Naive thymus-derived CD8-positive, alpha-beta T cell (primary cell): ENCODE measurements around the gene PRR36. TPM values are rescaled to one million over a fixed set of nuclear protein-coding genes. Genes with fewer than 3 reads are reported as not detected.

Experiments used
- ATAC-seq, 2 donors: fragments of 150-1000 bp; cut with Tn5 transposase in 1 of 2; sonication (Bioruptor Pico), chemical (Tn5 transposase) in 1 of 2; 1 replicate in 1 of 2; 2 replicates in 1 of 2; pipeline ENCODE4 v1.10.0; 2021; ENCODE audit warnings: mild to moderate bottlenecking in 2 of 2, moderate library complexity in 2 of 2
- POLR2A ChIA-PET: fragments of 350-600 bp; sonication (Branson Sonifier 250); formaldehyde crosslinking; loops from one replicate; lab custom pipeline; 2021; ENCODE audit warnings: antibody characterized with exemption; lab: Charles Lee
- DNase-seq, 10 donors: peaks; one replicate each; pipeline versions ENCODE4 v3.0.0 to v3.0.0-alpha.2; 2020 to 2022
- H3K27ac Mint-ChIP-seq, 10 donors: one replicate each; pipeline ENCODE4 v1.8.0; 2020 to 2022; ENCODE audit warnings: mild to moderate bottlenecking in 10 of 10, mixed read lengths in 10 of 10, moderate library complexity in 4 of 10, inconsistent platforms in 1 of 10
- H3K27me3 Mint-ChIP-seq, 5 donors: one replicate each; pipeline ENCODE4 v1.8.0; 2021 to 2022; ENCODE audit warnings: mixed read lengths in 5 of 5
- H3K36me3 Mint-ChIP-seq, 3 donors: one replicate each; pipeline ENCODE4 v1.8.0; 2020 to 2022; ENCODE audit warnings: mixed read lengths in 3 of 3, mild to moderate bottlenecking in 2 of 3, inconsistent platforms in 1 of 3
- H3K4me1 Mint-ChIP-seq, 4 donors: one replicate each; pipeline ENCODE4 v1.8.0; 2021 to 2022; ENCODE audit warnings: mixed read lengths in 4 of 4
- H3K4me3 Mint-ChIP-seq, 10 donors: one replicate each; pipeline ENCODE4 v1.8.0; 2020 to 2022; ENCODE audit warnings: mild to moderate bottlenecking in 10 of 10, mixed read lengths in 10 of 10, moderate library complexity in 6 of 10, inconsistent platforms in 1 of 10
- H3K9me3 Mint-ChIP-seq, 9 donors: one replicate each; pipeline ENCODE4 v1.8.0; 2020 to 2022; ENCODE audit warnings: mixed read lengths in 9 of 9, mild to moderate bottlenecking in 3 of 9, inconsistent platforms in 1 of 9, moderate library complexity in 1 of 9
- polyA plus RNA-seq, 3 donors: library from polyadenylated mRNA; unstranded; fragments of 300-500 nt; fragmentation: Illumina TruSeq; gene quantifications; one replicate each; pipeline ENCODE4 v1.2.3, GENCODE V29; 2021
- total RNA-seq, 8 experiments: library from RNA in 2 of 8; stranded (reverse) in 2 of 8; gene quantifications; one replicate each; pipeline ENCODE4 v1.2.3 and lab custom pipeline; 2021 to 2026

PRR36 gene
- total RNA-seq (under 1 TPM; 0.11 to 0.21 TPM), polyA plus RNA-seq (under 1 TPM; 0.03 to 0.18 (median 0.13) TPM), total RNA-seq (lab: John Stamatoyannopoulos, UW) (0 to 0.98 (median 0.17) reads per million in 6 experiments)

DNA sequence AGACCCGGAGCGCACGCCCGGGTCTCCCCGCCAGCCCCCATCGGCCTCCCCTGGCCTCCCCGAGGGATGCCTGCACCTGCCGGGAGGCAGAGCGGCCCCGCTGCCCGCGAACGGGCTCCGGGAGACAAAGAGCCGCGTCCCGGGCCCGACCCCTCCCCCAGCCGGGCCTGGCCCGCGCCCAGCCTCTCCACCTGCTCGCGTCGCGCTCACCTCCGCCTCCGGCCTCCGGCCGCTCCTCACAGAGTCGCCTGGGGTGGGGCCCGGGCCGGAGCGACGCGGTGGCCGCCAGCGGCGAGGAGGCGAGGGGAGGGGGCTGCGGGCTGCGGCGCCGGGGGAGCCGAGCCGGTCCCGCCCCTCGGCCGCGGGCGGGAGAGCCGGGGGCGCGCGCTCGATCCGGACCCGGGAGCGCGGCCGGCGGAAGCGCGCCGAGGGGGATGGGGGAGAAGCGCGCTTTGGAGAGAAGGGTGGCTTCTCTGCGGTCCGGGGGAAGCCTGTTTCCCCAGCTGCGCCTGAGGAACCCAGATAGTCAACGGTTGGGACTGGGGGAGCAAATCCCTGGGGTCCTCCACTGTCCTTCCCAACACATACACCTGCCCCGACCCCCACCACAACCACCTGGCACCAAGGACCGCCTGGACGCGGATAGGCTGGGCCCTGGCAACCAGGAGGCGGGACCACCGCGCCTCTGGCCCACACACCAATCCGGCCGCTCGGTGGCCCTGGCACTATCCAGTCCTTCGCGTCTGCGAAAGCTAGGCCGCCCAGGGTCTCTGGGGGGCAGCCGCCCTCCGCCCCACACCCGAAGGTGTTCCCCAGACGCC is at the start of gene PRR36:
PRR36 (minus strand) TSS at position 315 of the 821 bp plus-strand sequence. CDS start 701 bp downstream, outside the sequence.
- H3K27ac Mint-ChIP-seq = peak within 1 kb of the TSS in 6 of 10 donors; percentile 33 to 79 (median 58)
- peaks cover 0 to 22% (median 12%) of the 10 kb centered on the region in 5 donors for H3K27me3 Mint-ChIP-seq
- peaks cover 0 to 2% (median 1%) of the 10 kb centered on the region in 3 donors for H3K36me3 Mint-ChIP-seq
- DNase-seq (no peak), ATAC-seq (no peak)
- peak within 1 kb of the TSS; percentile 67 to 85 (median 80) for H3K4me3 Mint-ChIP-seq
- no peaks in the 10 kb centered on the region for H3K9me3 Mint-ChIP-seq
- H3K4me1 Mint-ChIP-seq = peaks cover 19 to 44% (median 34%) of the 10 kb centered on the region in 4 donors
- POLR2A ChIA-PET = interaction anchor here (1.6 kb wide), 1 partner anchor 13 kb away, joined by 6 read pairs; no protein-coding TSS in a partner anchor

DNA sequence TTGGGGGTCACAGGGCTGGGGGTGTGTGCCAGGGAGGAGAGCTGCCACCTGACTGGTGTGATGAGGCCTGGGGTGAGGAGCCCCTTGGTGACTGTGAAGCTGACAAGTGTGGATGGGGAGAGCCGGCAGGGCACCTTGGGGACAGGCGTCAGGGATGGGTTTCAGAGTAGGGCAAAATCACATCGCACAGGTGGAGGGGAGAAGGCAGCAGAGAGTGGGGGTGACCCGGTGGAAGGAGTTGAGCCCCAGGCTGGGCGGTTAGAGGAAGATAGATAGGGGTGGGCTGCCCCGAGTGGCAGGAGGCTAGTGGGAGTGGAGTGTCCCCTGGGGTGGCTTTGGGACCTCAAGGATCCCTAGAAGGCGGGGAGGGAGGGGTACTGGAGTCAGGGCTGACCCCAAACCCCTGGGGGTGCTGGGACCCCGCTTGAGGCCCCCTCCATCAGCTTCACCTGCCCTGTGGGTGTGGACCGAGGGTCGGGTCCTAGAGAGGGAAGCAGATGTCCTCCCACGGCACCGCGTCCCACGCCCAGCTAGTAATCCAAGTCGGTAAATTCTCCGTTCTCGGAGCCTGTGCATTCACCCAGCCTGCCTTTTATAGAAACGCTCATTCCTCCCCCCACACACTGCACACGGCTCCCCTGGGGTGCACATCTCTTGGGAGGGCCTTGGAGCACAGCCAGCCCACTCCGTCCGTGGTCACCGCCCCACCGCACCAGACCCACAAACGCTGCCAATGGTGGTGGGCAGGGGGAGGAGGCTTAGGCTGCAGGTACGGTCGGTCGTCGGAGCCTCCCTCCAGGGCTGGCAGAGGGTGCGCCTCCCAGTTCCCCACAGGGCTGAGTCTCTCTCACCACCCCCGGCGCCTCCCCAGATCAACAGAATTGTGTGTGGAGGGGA is 49.4 kb upstream of the PRR36 start:
- POLR2A ChIA-PET = interaction anchor here (0.6 to 7.5 kb wide), 4 partner anchors 20 to 1463 kb away, joined by 3 to 66 read pairs (median 6); partner anchors contain the start of genes MAP2K7 and TIMM44
- no peak for ATAC-seq
- H3K27ac Mint-ChIP-seq = peak overlapping the region in 4 of 10 donors; percentile 13 to 57 (median 24)

GRCh38 chr19:7922836-7923195 is 48.6 kb upstream of the PRR36 start:
- no peak overlapping the region for H3K27ac Mint-ChIP-seq
- H3K36me3 Mint-ChIP-seq = peaks cover 0 to 14% (median 0%) of the 10 kb centered on the region in 3 donors
- peaks cover 0 to 2% (median 0%) of the 10 kb centered on the region in 9 donors for H3K9me3 Mint-ChIP-seq
- DNase-seq (no peak), ATAC-seq (no peak)
- peaks cover 20 to 45% (median 43%) of the 10 kb centered on the region in 4 donors for H3K4me1 Mint-ChIP-seq
- peaks cover 7 to 16% (median 11%) of the 10 kb centered on the region in 5 donors for H3K27me3 Mint-ChIP-seq
- POLR2A ChIA-PET = interaction anchor here (0.6 to 7.5 kb wide), 4 partner anchors 20 to 1462 kb away, joined by 5 to 69 read pairs (median 36); partner anchors contain the start of genes MAP2K7 and TIMM44
- peak overlapping the region in 6 of 10 donors; percentile 14 to 54 (median 38) for H3K4me3 Mint-ChIP-seq

More for the DNA sequence above, 49.4 kb upstream of the PRR36 start:
- no peak for DNase-seq
- peaks cover 17 to 45% (median 39%) of the 10 kb centered on the region in 4 donors for H3K4me1 Mint-ChIP-seq
- peaks cover 0 to 14% (median 0%) of the 10 kb centered on the region in 3 donors for H3K36me3 Mint-ChIP-seq
- H3K4me3 Mint-ChIP-seq = peak overlapping the region in 8 of 10 donors; percentile 14 to 52 (median 28)
- peaks cover 2 to 9% (median 8%) of the 10 kb centered on the region in 5 donors for H3K27me3 Mint-ChIP-seq
- H3K9me3 Mint-ChIP-seq = peaks cover 0 to 2% (median 0%) of the 10 kb centered on the region in 9 donors

DNA sequence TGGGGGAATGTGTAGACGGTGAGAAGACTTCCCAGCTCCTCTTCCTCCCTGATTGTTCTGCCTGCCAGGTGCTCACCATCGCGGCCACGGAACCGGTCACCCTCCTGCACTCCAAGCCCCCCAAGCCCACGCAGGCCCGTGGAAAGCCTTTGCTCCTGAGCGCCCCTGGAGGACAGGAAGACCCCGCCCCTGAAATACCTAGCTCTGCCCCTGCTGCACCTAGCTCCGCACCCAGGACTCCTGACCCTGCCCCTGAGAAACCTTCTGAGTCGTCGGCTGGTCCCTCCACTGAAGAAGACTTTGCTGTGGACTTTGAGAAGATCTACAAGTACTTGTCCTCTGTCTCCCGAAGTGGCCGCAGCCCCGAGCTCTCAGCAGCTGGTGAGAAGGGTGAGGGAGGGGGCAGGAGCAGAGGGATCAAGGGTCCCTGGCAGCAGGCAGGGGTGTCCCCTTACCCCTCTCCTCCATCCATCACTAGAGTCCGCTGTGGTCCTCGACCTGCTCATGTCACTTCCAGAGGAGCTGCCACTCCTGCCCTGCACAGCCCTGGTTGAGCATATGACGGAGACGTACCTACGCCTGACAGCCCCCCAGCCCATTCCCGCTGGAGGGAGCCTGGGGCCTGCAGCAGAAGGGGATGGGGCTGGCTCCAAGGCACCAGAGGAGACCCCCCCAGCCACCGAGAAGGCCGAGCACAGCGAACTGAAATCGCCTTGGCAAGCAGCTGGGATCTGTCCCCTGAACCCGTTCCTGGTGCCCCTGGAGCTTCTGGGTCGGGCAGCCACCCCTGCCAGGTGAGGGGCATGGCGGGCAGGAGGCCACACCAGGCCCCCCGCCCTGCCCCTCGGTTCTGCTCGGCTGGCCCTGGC is 48.0 kb upstream of the PRR36 start:
- Mint-ChIP-seq H3K4me3 (peak overlapping the region in 8 of 10 donors; percentile 32 to 60 (median 50)), H3K4me1 (peaks cover 20 to 48% (median 42%) of the 10 kb centered on the region in 4 donors), H3K27me3 (peaks cover 7 to 20% (median 12%) of the 10 kb centered on the region in 5 donors), H3K27ac (peak overlapping the region in 2 of 10 donors; percentile 61 to 73), H3K36me3 (peaks cover 0 to 14% (median 0%) of the 10 kb centered on the region in 3 donors), H3K9me3 (peaks cover 0 to 2% (median 0%) of the 10 kb centered on the region in 9 donors)
- DNase-seq (no peak), ATAC-seq (no peak)
- POLR2A ChIA-PET = interaction anchor here (2.3 to 7.5 kb wide), 3 partner anchors 19 to 53 kb away, joined by 6 to 69 read pairs (median 66); partner anchors contain the start of genes MAP2K7 and TIMM44

- H3K27me3 Mint-ChIP-seq = peaks cover 7 to 23% (median 15%) of the 10 kb centered on the region in 5 donors
- POLR2A ChIA-PET = interaction anchor here (0.8 to 7.5 kb wide), 10 partner anchors 8 to 527 kb away, joined by 3 to 69 read pairs (median 6); partner anchors contain the start of genes MAP2K7 and TIMM44
- H3K27ac Mint-ChIP-seq = peak overlapping the region in 9 of 10 donors; percentile 41 to 97 (median 93)
- peak overlapping the region; percentile 84 to 95 (median 92) for H3K4me3 Mint-ChIP-seq
- DNase-seq (no peak), ATAC-seq (no peak)
- H3K4me1 Mint-ChIP-seq = peaks cover 21 to 45% (median 43%) of the 10 kb centered on the region in 4 donors
- peaks cover 0 to 14% (median 0%) of the 10 kb centered on the region in 3 donors for H3K36me3 Mint-ChIP-seq
- peaks cover 0 to 2% (median 0%) of the 10 kb centered on the region in 9 donors for H3K9me3 Mint-ChIP-seq
Observed at GRCh38 chr19:7921302-7921966, 47.2 kb upstream of the PRR36 start.

DNA sequence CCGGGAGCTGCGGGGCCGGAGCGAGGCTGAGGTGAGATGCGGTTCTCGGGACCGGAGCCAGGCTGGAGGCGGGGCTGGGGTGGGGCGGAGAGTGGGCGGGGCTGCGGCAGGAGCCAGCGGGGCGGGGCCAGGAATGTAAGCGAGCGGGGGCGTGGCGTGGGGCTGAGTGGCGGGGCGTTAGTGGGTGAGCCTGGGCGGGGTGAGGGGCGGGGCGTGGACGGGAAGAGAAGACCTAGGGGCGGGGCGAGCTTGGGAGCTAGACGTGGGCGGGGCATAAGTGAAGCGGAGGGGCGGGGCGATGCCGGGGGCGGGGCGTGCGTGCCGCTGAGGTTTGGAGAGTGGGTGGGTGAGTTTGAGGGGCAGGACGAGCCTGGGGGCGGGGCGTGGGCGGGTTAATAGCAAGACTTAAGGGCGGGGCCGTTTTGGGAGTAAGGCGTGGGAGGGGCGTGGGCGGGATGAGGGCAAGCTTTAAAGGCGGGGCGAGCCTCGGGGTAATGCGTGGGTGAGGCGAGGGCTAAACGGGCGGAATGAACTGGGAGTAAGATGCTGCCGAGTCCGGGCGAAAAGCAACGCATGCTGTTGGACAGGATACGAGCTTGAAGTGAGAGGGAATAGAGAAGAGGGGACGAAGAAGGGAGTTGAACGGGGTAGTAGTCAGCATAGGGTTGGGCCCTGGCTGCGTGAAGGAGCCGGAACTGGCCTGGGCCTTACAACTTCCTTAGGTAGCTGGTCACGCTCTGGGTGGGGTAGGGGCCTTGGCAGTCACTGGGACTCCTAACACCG is 46.5 kb upstream of the PRR36 start:
- Mint-ChIP-seq H3K4me1 (peaks cover 21 to 46% (median 44%) of the 10 kb centered on the region in 4 donors), H3K27ac (peak overlapping the region; percentile 41 to 97 (median 92)), H3K9me3 (peaks cover 0 to 2% (median 0%) of the 10 kb centered on the region in 9 donors), H3K4me3 (peak overlapping the region; percentile 84 to 95 (median 92)), H3K27me3 (peaks cover 7 to 27% (median 15%) of the 10 kb centered on the region in 5 donors), H3K36me3 (peaks cover 0 to 14% (median 0%) of the 10 kb centered on the region in 3 donors)
- DNase-seq (peak in 9 of 10 donors; percentile 95 to 100 (median 99)), ATAC-seq (peak; percentile 50 to 61)
- POLR2A ChIA-PET = interaction anchor here (0.6 to 7.5 kb wide), 21 partner anchors 9 to 572 kb away, joined by 3 to 69 read pairs (median 4); partner anchors contain the start of genes ARHGEF18, ELAVL1, MAP2K7 and NDUFA7

GRCh38 chr19:7919610-7920518 is 45.7 kb upstream of the PRR36 start, which contains the start of gene SNAPC2:
TSS of gene SNAPC2 (plus strand) at chr19:7920338. CDS start at chr19:7920367, 29 bp downstream.
- H3K27ac Mint-ChIP-seq = peak within 1 kb of the TSS; percentile 41 to 97 (median 92)
- H3K27me3 Mint-ChIP-seq = peaks cover 11 to 33% (median 18%) of the 10 kb centered on the region in 5 donors
- H3K9me3 Mint-ChIP-seq = peaks cover 0 to 2% (median 0%) of the 10 kb centered on the region in 9 donors
- ATAC-seq (peak; percentile 70 to 73), DNase-seq (peak; percentile 92 to 100 (median 97))
- POLR2A ChIA-PET = interaction anchor here (0.7 to 7.5 kb wide), 21 partner anchors 9 to 571 kb away, joined by 3 to 69 read pairs (median 4); partner anchors contain the start of genes ARHGEF18, ELAVL1, MAP2K7 and NDUFA7
- H3K4me1 Mint-ChIP-seq = peaks cover 19 to 50% (median 47%) of the 10 kb centered on the region in 4 donors
- peak within 1 kb of the TSS; percentile 84 to 95 (median 92) for H3K4me3 Mint-ChIP-seq
- H3K36me3 Mint-ChIP-seq = peaks cover 0 to 14% (median 0%) of the 10 kb centered on the region in 3 donors

- DNase-seq = no peak
- Mint-ChIP-seq H3K36me3 (peaks cover 0 to 18% (median 0%) of the 10 kb centered on the region in 3 donors), H3K4me1 (peaks cover 18 to 50% (median 46%) of the 10 kb centered on the region in 4 donors), H3K4me3 (peak overlapping the region in 8 of 10 donors; percentile 60 to 95 (median 86)), H3K27me3 (peaks cover 11 to 39% (median 18%) of the 10 kb centered on the region in 5 donors), H3K9me3 (no peaks in the 10 kb centered on the region), H3K27ac (peak overlapping the region in 2 of 10 donors; percentile 33 to 58)
- POLR2A ChIA-PET = interaction anchor here (0.7 to 7.5 kb wide), 6 partner anchors 10 to 56 kb away, joined by 3 to 69 read pairs (median 21); partner anchors contain the start of genes MAP2K7 and TIMM44
- no peak for ATAC-seq
Observed at GRCh38 chr19:7918615-7919421, 44.6 kb upstream of the PRR36 start.
